Right forelimb (tissue), 1 donor: Measurements from ENCODE around the gene SH3PXD2B.
"Not testable (repeated sequence)": the region's sequence is repeated elsewhere in the genome, so short reads cannot be mapped to it uniquely, and the experiment has no call there.

Experiments used
- DNase-seq: peaks from one replicate; pipeline ENCODE4 v3.0.0-alpha.2; 2018

The SH3PXD2B gene

DNA sequence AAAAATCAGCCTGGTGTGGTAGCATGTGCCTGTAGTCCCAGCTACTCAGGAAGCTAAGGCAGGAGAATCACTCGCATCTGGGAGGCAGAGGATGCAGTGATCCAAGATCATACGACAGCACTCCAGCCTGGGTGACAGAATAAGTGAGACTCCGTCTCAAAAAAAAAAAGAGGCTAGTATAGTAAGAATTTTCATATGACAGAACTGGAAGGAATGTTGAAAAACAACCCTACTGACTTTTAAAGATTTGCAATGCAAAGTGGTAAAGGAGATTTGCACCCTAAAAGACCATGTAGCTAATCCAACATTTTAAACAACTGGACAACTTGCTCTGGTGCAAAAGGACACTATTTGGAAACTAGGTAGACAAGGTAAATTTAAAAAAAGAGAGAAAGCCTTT is 58.1 kb downstream of the SH3PXD2B start:
- DNase-seq: no peak

DNA sequence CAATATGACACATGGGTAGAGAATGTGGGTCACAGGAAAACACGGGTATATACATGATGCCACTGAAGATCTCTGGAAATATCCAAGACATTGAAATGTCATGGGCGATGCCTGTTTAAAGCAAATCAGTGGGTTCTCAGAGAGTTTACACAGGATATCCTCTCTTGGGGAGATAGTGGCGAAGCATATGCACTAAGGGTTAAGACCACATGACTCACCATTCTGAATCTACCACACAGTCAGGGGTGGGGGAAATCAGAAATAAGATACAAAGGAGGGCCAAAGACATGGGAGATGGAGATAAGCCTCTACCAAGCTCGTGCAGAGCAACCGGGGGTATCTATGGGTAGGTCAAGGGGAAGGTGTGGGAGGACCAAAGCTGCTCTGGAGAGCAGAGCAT is 58.8 kb downstream of the SH3PXD2B start:
- DNase-seq: no peak

- DNase-seq: no peak
These were observed 64.7 kb downstream of the SH3PXD2B start for GRCh38 chr5:172389578-172390112.

- DNase-seq: no peak
These were observed 66.0 kb downstream of the SH3PXD2B start for GRCh38 chr5:172388246-172388733.

- no peak for DNase-seq
These were observed 68.6 kb downstream of the SH3PXD2B start for GRCh38 chr5:172385707-172386106.

- DNase-seq: no peak
These were observed 69.2 kb downstream of the SH3PXD2B start for GRCh38 chr5:172385010-172385563.

DNA sequence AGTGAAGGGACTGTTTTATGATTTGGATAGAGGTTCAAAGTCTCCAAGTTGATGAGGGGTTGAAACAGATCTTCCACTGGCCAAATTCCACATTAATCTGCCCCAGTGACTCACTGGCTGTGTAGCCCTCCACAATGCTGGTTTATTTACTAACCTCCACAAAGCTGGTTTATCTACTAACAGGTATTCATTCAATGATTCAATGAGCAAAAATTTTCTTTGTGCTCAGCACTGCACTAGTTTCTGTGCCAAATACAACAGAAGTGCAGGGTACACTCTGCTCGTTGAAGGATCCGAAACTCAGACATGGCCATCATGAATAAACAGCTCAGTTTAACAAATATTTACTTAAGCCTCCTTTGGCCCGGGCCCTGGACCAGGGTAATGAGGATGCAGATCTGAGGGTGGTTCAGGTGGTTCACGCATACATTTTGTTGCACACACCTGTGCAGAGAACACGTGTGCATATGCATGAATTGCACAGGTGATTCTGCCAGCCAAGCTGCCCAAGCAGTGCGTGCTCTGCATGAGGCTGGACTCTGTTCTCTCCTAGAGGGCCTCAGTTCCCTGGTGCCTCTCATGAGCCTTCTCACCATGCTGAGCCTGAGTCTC is 71.0 kb downstream of the SH3PXD2B start:
- no peak for DNase-seq

- DNase-seq: peak; percentile 86
These were observed 73.2 kb downstream of the SH3PXD2B start for GRCh38 chr5:172380987-172381643.

GRCh38 chr5:172380301-172380986 is 73.9 kb downstream of the SH3PXD2B start:
- DNase-seq: no peak

GRCh38 chr5:172379481-172379880 is 74.8 kb downstream of the SH3PXD2B start:
- no peak for DNase-seq

DNA sequence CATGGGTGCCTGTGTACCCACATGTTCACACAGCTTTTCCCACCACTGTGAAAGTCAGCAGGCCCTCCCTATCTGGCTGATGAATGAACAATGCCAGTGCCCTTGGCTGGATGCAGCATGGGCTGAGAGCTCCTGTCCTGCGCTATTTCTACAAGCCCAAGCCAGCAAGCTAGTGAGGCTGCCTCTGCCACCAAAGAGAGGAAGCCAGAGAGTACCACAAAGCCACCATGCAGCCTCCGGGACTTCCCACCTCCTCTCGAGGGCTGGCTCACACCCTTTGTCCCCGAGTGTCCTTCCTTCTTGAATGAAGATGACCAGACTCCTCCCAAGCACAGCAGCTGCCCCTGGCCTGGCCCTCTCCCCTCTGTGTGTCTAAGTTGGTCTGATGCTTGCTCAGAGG is 76.5 kb downstream of the SH3PXD2B start:
- no peak for DNase-seq

DNA sequence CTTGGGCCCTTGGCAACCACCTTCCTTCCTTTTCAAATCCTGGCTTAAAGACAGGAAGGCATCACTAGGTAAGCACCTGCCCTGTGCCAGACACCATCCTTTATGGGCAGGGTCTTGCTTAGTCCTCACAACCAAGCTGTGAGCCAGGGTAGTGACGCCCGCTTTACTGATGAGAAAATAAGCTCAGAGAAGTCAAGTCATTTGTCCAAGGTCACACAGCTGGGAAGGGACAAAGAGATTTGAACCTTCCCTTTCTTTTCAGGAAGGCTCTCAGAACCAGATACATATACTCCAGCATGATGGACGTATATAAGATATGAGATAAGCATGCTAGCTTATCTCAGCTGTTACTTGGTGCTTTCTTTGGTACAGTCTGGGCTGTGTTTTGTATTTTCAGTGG is 76.9 kb downstream of the SH3PXD2B start:
- no peak for DNase-seq

GRCh38 chr5:172374783-172375182 is 79.5 kb downstream of the SH3PXD2B start:
- no peak for DNase-seq

- no peak for DNase-seq
These were observed 80.6 kb downstream of the SH3PXD2B start for GRCh38 chr5:172373680-172374079.

GRCh38 chr5:172371684-172372083 is 82.6 kb downstream of the SH3PXD2B start:
- no peak for DNase-seq

DNA sequence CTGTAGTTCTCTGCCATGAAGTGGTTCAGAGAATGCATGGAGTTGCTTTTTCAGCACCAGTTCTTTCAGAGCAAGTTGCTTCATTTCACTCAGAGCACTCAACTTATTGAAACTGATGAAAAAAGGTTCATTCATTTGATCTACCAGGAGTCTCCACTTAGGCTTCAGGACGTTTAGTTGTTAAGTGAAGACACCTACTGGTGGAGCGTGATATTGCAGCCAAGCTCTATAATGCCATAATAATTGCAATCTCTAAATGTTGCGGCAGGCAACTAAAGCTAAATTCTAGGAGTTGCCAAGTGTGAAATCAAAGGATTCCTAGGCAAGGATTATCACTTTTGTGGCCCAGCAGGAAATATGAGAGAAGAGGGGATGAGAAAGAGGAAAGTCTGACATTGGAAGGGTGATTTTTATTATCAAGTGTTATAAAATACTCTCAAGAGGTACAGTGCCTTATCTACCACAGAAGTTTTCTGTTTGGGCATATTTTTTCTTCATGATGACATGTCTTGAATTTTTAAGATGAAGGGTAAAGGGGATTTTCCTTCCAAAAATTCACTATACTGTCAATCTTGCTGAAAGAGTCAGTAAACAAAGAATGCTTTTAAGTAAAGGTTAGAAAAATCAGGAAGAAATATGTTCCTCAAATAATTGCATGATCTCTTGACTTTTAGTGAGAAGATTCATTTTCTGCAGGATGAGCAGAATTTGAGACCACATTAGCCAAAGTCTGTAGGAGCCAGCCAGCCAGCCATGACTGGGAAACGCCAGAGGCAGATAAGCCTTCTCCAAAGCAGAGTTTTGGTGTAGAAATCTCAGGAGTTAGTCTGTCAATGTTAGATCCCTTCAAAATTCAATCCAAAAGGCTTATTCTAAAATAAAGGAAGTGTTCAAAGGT is 83.4 kb downstream of the SH3PXD2B start:
- DNase-seq: no peak

- no peak for DNase-seq
These were observed 84.1 kb downstream of the SH3PXD2B start for GRCh38 chr5:172370237-172370640.

GRCh38 chr5:172368699-172369098 is 85.6 kb downstream of the SH3PXD2B start:
- not testable (repeated sequence) for DNase-seq

DNA sequence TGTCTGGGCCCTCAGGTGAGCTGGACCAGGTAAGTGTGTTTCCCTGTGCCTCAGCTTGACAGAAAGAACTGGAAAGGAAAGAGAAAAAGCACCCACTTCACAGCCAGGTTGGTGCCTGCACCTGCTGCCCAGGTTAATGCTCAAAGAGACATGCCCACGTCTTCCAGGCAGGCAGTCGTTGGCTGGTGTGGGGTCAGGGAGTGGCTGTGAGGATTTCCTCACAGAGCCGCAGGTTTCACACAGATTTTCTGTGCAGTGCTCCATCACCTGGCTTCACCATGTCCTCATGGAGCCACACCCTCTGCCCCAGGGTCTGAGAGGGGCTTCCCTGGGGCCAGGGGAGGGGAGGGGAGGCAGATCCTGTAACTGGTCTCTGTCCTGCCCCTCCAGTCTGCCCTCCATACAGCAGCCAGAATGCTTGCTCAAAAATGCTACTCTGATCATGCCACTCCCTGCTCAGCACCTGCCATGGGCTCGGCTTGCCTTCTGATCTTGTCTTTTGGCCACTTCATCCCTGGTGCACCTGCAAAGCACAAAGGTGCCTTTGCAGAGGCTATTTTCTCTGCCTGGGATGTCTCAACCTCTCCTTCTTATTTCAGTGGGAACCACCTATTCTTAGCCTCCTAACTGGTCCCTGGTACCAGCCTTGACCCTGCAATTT is 88.2 kb downstream of the SH3PXD2B start:
- DNase-seq: no peak

DNA sequence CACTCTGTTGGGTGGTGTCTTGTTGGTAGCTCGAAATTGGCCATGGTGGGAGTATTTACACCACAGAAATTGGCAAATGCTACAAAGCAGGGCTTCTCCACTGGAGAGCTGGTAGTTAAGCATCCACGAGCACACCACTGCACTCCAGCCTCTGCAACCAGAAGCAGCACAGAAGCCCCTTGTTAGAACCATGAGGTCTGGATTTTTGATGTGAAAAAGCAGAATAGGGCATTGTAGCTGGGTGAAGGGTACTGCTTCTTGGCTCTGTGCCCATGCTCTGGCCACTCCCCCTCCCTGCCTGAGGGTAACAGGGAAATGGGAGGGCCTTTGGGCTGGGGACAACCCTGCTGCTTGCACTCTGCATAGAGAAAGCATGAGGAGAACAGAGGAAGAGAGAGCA is 89.6 kb downstream of the SH3PXD2B start:
- DNase-seq: no peak

GRCh38 chr5:172362755-172363154 is 91.6 kb downstream of the SH3PXD2B start:
- no peak for DNase-seq
